ENCODE data around the gene LMAN2.

DNA sequence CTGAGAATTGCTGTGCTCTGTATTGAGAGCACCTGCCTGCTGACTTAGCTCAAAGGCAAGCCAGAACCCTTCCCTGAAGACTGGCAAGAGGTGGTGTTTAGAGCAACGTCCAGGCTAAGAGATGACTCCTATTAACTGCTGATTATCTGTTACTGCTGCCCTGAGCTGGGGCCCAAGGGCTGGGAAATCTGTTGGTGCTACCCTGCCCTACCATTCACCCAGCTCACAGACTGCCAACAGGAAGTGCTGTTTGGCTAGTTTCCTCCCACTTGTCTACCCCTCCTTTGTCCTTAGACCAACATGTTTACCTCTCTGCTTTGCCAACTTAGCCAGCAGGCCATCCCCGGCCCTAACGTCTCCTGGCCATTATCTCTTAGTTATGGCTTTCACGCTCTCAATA lies 54.9 kb downstream of the LMAN2 start:
- TF ChIP-seq, protein P1, sequence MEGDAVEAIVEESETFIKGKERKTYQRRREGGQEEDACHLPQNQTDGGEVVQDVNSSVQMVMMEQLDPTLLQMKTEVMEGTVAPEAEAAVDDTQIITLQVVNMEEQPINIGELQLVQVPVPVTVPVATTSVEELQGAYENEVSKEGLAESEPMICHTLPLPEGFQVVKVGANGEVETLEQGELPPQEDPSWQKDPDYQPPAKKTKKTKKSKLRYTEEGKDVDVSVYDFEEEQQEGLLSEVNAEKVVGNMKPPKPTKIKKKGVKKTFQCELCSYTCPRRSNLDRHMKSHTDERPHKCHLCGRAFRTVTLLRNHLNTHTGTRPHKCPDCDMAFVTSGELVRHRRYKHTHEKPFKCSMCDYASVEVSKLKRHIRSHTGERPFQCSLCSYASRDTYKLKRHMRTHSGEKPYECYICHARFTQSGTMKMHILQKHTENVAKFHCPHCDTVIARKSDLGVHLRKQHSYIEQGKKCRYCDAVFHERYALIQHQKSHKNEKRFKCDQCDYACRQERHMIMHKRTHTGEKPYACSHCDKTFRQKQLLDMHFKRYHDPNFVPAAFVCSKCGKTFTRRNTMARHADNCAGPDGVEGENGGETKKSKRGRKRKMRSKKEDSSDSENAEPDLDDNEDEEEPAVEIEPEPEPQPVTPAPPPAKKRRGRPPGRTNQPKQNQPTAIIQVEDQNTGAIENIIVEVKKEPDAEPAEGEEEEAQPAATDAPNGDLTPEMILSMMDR (IDR thresholded peaks at IDR 0.05), result no peak
- no peak for TF ChIP-seq POLR2A (IDR thresholded peaks at IDR 0.05)
